Activated naive CD4-positive, alpha-beta T cell treated with anti-CD3 and anti-CD28 coated beads for 36 hours (primary cell): ENCODE results near the gene NMT1. TPM values are rescaled to one million over a fixed set of nuclear protein-coding genes. Genes with fewer than 3 reads are reported as not detected.

Experiments used
- CTCF ChIA-PET: fragments of 350-600 bp; sonication (Branson Sonifier 250); formaldehyde crosslinking; loops from one replicate; lab custom pipeline; 2021; ENCODE audit warnings: antibody characterized with exemption; lab: Charles Lee
- DNase-seq: peaks from one replicate; pipeline ENCODE4 v3.0.0-alpha.2; 2020
- H3K27ac Mint-ChIP-seq: one replicate; pipeline ENCODE4 v1.8.0; 2021; ENCODE audit warnings: mild to moderate bottlenecking, mixed read lengths
- H3K27me3 Mint-ChIP-seq: one replicate; pipeline ENCODE4 v1.8.0; 2021; ENCODE audit warnings: low read depth, mixed read lengths
- H3K36me3 Mint-ChIP-seq: one replicate; pipeline ENCODE4 v1.8.0; 2021; ENCODE audit warnings: low read depth, mixed read lengths
- H3K4me1 Mint-ChIP-seq: one replicate; pipeline ENCODE4 v1.8.0; 2021; ENCODE audit warnings: low read depth, mixed read lengths
- H3K4me3 Mint-ChIP-seq: one replicate; pipeline ENCODE4 v1.8.0; 2021; ENCODE audit warnings: mild to moderate bottlenecking, moderate library complexity, mixed read lengths
- H3K9me3 Mint-ChIP-seq: one replicate; pipeline ENCODE4 v1.8.0; 2021; ENCODE audit warnings: mixed read lengths
- intact Hi-C: fragments of 100-400 bp; cut with micrococcal nuclease; formaldehyde crosslinking; loops from one replicate; pipeline ENCODE4 v1.15.1; 2023
- total RNA-seq, 2 experiments: library from RNA; stranded (reverse); gene quantifications; one replicate each; pipeline ENCODE4 v1.2.3, GENCODE V29; 2021

NMT1 gene
- total RNA-seq, 2 experiments from 2014 or later = 234 to 235 TPM

DNA sequence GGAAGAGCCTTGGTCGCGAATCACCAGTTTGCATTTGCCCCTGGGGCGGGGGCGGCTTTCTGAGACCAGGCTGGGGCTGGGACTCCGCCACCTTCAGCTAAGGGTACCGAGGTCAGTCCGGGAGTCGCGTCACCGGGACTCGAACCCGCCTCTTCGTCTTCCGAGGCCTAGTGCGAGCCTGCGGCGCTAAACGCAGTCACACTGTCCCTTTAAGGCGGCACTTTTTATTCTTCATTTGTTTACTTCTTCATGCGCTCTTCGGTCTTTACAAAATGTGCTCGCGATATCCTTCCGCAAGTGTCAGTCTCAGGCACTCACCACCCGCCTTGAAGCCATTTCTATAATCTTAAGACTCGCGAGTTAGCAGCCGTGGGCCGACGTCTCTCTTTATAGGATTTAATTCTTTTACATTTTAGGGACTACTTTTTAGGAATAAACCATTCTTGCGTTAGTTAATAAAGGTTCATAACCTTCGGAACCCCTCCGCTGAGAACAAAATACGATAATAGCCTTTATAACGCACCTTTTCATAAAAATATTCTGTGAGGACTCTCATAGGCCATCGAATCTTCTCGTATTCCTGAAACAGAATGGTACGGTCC lies 86.6 kb downstream of the NMT1 start:
- CTCF ChIA-PET = interaction anchor here (0.7 to 16.6 kb wide), 7 partner anchors 12 to 167 kb away, joined by 3 to 252 read pairs (median 25); partner anchors contain the start of genes ACBD4, DCAKD, HEXIM2 and PLCD3
- H3K36me3 Mint-ChIP-seq = peaks cover 17% of the 10 kb centered on the region
- H3K27ac Mint-ChIP-seq = peak overlapping the region; percentile 100
- H3K9me3 Mint-ChIP-seq = no peaks in the 10 kb centered on the region
- H3K27me3 Mint-ChIP-seq = no peaks in the 10 kb centered on the region
- intact Hi-C loops = loop anchor here (1.0 kb wide), 7 partner anchors 12 to 165 kb away; partner anchors contain the start of genes ACBD4, HEXIM2 and NMT1
- H3K4me3 Mint-ChIP-seq = peak overlapping the region; percentile 97
- peak; percentile 83 for DNase-seq
- H3K4me1 Mint-ChIP-seq = peaks cover 46% of the 10 kb centered on the region

DNA sequence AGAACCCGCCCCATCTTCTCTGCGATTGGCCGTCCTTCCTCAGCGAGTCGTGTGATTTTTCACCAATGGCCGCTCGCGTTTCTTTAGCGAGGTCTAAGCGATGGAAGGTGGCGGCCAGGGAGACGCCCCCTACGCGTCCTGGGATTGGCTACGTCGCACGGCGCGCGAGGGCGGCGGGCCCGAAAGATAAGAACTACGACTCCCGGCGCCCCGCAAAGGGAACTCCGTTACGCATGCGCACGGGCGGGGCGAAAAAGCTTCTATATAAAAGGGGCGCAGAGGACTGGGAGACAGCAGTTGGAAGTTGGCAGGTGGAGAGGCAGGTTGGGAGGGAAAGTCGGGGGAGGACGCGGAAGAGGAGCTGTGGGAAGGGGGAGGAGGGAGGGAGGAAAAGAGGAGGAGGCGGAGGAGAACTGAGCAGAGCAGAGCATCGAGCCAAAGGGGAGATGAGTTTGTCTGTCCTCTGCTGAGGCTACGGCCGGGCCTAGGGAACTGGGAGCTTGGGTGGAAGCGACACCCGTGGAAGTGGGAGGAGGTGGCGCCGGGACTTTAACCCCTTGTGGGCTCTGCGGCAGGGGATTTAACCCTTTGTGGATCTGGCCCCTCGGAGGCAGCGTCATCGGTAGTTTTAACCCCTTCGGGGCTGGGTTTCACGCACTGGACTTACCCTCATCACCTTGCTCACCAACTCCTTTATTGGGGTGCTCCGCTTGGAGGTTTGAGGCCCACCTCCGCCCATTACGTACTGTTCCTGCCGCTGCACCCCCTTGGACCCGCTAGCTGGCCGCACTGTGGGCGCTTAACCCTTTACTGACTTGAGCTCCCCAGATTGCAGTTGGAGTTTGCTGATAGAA lies 87.3 kb downstream of the NMT1 start, which contains the start of gene HEXIM1:
HEXIM1 (plus strand) TSS at position 293 of the 854 bp plus-strand sequence. CDS start 716 bp downstream, outside the sequence.
- Mint-ChIP-seq H3K27me3 (no peaks in the 10 kb centered on the region), H3K36me3 (peaks cover 17% of the 10 kb centered on the region), H3K9me3 (no peaks in the 10 kb centered on the region), H3K4me3 (peak within 1 kb of the TSS; percentile 97), H3K4me1 (peaks cover 42% of the 10 kb centered on the region), H3K27ac (peak within 1 kb of the TSS; percentile 100)
- intact Hi-C loops = loop anchor here (1.0 kb wide), 7 partner anchors 13 to 164 kb away; partner anchors contain the start of genes ACBD4, HEXIM2 and NMT1
- DNase-seq = peak; percentile 99
- CTCF ChIA-PET = interaction anchor here (0.7 to 16.6 kb wide), 16 partner anchors 12 to 237 kb away, joined by 3 to 252 read pairs (median 5); partner anchors contain the start of genes ACBD4, DCAKD, HEXIM2 and PLCD3

DNA sequence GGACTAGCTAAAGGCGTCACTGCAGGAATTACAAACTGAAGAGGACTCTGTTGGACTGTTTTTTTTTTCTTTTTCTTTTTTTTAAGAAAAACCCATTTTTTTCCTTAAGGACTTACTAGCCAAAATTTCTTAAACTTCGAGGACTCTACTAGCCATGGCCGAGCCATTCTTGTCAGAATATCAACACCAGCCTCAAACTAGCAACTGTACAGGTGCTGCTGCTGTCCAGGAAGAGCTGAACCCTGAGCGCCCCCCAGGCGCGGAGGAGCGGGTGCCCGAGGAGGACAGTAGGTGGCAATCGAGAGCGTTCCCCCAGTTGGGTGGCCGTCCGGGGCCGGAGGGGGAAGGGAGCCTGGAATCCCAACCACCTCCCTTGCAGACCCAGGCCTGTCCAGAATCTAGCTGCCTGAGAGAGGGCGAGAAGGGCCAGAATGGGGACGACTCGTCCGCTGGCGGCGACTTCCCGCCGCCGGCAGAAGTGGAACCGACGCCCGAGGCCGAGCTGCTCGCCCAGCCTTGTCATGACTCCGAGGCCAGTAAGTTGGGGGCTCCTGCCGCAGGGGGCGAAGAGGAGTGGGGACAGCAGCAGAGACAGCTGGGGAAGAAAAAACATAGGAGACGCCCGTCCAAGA lies 88.0 kb downstream of the NMT1 start:
- Mint-ChIP-seq H3K36me3 (peaks cover 17% of the 10 kb centered on the region), H3K4me1 (peaks cover 36% of the 10 kb centered on the region), H3K27me3 (no peaks in the 10 kb centered on the region), H3K4me3 (peak overlapping the region; percentile 97), H3K27ac (peak overlapping the region; percentile 100), H3K9me3 (no peaks in the 10 kb centered on the region)
- CTCF ChIA-PET = interaction anchor here (0.7 to 16.6 kb wide), 19 partner anchors 12 to 236 kb away, joined by 3 to 252 read pairs (median 5); partner anchors contain the start of genes ACBD4, DCAKD, HEXIM2 and PLCD3
- intact Hi-C loops = no loop called here
- DNase-seq = peak; percentile 84

DNA sequence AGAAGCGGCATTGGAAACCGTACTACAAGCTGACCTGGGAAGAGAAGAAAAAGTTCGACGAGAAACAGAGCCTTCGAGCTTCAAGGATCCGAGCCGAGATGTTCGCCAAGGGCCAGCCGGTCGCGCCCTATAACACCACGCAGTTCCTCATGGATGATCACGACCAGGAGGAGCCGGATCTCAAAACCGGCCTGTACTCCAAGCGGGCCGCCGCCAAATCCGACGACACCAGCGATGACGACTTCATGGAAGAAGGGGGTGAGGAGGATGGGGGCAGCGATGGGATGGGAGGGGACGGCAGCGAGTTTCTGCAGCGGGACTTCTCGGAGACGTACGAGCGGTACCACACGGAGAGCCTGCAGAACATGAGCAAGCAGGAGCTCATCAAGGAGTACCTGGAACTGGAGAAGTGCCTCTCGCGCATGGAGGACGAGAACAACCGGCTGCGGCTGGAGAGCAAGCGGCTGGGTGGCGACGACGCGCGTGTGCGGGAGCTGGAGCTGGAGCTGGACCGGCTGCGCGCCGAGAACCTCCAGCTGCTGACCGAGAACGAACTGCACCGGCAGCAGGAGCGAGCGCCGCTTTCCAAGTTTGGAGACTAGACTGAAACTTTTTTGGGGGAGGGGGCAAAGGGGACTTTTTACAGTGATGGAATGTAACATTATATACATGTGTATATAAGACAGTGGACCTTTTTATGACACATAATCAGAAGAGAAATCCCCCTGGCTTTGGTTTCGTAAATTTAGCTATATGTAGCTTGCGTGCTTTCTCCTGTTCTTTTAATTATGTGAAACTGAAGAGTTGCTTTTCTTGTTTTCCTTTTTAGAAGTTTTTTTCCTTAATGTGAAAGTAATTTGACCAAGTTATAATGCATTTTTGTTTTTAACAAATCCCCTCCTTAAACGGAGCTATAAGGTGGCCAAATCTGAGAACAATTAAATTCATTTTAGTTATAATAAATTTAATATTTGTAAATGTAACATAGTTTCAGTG lies 88.8 kb downstream of the NMT1 start:
- CTCF ChIA-PET = interaction anchor here (0.6 to 16.6 kb wide), 20 partner anchors 11 to 165 kb away, joined by 3 to 252 read pairs (median 5); partner anchors contain the start of genes ACBD4, HEXIM2 and PLCD3
- H3K9me3 Mint-ChIP-seq = no peaks in the 10 kb centered on the region
- H3K27me3 Mint-ChIP-seq = no peaks in the 10 kb centered on the region
- H3K36me3 Mint-ChIP-seq = peaks cover 17% of the 10 kb centered on the region
- peak; percentile 66 for DNase-seq
- H3K4me3 Mint-ChIP-seq = peak overlapping the region; percentile 97
- peaks cover 33% of the 10 kb centered on the region for H3K4me1 Mint-ChIP-seq
- intact Hi-C loops = no loop called here
- peak overlapping the region; percentile 100 for H3K27ac Mint-ChIP-seq

DNA sequence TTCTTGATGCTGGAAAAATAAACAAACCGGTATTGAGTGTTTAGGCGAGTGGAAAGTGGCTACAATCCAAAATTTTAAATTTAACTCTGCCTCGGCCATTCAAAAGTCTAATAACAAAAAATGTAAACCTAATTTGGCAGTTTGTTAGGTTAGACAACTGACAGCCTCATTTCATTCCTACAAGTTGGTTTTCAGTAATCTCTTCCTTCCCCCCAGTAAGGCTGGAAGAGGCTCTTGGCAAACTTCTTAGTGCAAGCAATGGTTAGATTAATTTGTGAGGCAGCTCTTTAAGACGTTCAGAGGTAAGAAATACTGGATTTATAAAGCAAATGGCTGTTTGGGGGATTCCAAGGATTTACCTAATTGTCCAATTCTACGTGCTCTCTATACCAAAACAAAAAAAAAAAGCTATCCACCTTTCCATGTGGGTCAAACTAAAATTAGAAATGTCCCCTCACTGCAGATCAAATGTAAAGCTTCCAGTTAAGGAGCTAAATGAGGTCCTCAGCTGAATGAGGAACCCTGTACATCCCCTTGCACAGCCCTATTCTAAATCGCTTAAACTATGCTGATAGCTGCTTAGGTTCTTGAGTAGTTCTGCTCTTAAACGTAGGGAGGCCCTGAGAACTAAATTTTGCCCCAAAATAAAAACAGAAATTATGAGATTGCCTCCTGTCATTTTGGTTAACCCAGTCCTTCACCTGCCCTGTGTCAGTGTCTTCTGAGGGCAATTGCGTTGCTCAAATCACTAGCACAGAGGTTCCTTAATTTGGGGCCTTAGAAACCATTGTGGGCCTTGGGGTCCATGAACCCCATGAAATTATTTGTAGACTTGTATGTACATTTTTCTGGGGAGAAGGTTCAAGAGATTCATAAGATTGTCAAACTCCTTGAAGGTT lies 90.0 kb downstream of the NMT1 start:
- H3K9me3 Mint-ChIP-seq = no peaks in the 10 kb centered on the region
- H3K36me3 Mint-ChIP-seq = peaks cover 17% of the 10 kb centered on the region
- H3K27me3 Mint-ChIP-seq = no peaks in the 10 kb centered on the region
- H3K4me3 Mint-ChIP-seq = peak overlapping the region; percentile 50
- H3K4me1 Mint-ChIP-seq = peaks cover 33% of the 10 kb centered on the region
- DNase-seq = no peak
- CTCF ChIA-PET = interaction anchor here (0.7 to 16.6 kb wide), 11 partner anchors 10 to 160 kb away, joined by 3 to 252 read pairs (median 23); partner anchors contain the start of genes ACBD4, HEXIM2 and PLCD3
- H3K27ac Mint-ChIP-seq = peak overlapping the region; percentile 68
- intact Hi-C loops = no loop called here

DNA sequence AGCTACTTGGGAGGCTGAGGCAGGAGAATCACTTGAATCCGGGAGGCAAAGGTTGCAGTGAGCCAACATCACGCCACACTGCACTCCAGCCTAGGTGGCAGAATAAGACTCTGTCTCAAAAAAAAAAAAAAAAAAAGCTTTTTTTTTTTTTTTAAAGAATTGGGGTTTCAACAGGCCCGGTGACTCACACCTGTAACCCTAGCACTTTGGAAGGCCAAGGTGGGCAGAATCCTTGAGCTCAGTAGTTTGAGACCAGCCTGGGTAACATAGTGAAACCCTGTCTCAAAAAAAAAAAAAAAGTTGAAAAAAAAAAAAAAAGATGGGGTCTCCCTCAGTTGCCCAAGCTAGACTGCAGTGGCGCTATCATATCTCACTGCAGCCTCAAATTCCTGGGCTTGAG lies 93.9 kb downstream of the NMT1 start:
- CTCF ChIA-PET = interaction anchor here (0.6 to 16.6 kb wide), 4 partner anchors 18 to 66 kb away, joined by 3 to 252 read pairs (median 16); partner anchors contain the start of genes ACBD4 and PLCD3
- peak overlapping the region; percentile 54 for H3K27ac Mint-ChIP-seq
- no peak for DNase-seq
- peaks cover 48% of the 10 kb centered on the region for H3K4me1 Mint-ChIP-seq
- peaks cover 21% of the 10 kb centered on the region for H3K36me3 Mint-ChIP-seq
- H3K27me3 Mint-ChIP-seq = no peaks in the 10 kb centered on the region
- H3K4me3 Mint-ChIP-seq = no peak overlapping the region
- no peaks in the 10 kb centered on the region for H3K9me3 Mint-ChIP-seq
- intact Hi-C loops = no loop called here

DNA sequence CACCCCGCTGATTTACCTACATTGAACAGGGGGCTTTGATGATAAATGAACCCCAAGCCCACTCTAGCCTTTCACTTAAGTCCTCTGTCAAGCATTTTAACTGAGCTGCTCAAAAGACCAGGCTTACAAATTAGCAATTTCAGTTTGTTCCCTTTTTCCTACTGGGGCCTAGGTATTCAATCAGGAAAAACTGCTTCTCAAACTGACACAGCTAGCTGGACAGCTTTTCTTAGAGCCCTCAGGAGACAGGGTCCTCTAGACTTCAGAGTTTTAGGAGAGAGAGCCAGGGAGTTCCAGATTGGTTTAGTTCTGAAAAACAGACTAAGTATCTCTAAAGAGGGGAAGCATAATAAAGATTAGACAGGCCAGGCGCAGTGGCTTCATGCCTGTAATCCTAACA lies 94.4 kb downstream of the NMT1 start:
- no peak for DNase-seq
- H3K4me1 Mint-ChIP-seq = peaks cover 47% of the 10 kb centered on the region
- H3K27me3 Mint-ChIP-seq = no peaks in the 10 kb centered on the region
- peaks cover 20% of the 10 kb centered on the region for H3K36me3 Mint-ChIP-seq
- H3K4me3 Mint-ChIP-seq = no peak overlapping the region
- CTCF ChIA-PET = interaction anchor here (0.6 to 16.6 kb wide), 5 partner anchors 18 to 74 kb away, joined by 3 to 252 read pairs (median 10); partner anchors contain the start of genes ACBD4 and PLCD3
- H3K9me3 Mint-ChIP-seq = no peaks in the 10 kb centered on the region
- H3K27ac Mint-ChIP-seq = peak overlapping the region; percentile 54
- intact Hi-C loops = no loop called here

DNA sequence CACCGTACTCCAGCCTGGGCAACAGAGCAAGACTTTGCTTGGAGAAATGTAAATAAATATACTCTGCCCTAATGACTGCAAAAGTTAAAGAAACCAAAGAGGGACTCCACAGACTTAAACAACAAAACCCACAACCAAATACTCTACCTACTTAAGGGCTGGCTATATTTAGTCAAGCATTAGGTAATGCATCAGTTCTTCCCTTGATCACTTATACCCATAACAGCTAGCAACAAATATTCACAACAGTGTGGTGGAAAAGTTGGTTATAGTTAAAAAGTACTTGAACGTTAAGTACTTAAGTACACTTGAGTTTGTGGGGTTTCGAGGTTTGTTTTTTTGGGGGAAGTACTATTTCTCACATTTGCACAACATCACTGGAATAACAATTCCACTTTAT lies 95.1 kb downstream of the NMT1 start:
- no peak overlapping the region for H3K4me3 Mint-ChIP-seq
- no peak overlapping the region for H3K27ac Mint-ChIP-seq
- CTCF ChIA-PET = interaction anchor here (0.9 to 16.6 kb wide), 3 partner anchors 17 to 74 kb away, joined by 3 to 252 read pairs (median 10); partner anchors contain the start of genes ACBD4 and PLCD3
- H3K36me3 Mint-ChIP-seq = peaks cover 21% of the 10 kb centered on the region
- H3K27me3 Mint-ChIP-seq = no peaks in the 10 kb centered on the region
- intact Hi-C loops = no loop called here
- peaks cover 41% of the 10 kb centered on the region for H3K4me1 Mint-ChIP-seq
- no peak for DNase-seq
- H3K9me3 Mint-ChIP-seq = no peaks in the 10 kb centered on the region
